Midbrain (tissue), 1 donor: ENCODE results near the gene KLHL3.
"Not testable (repeated sequence)": the region's sequence is repeated elsewhere in the genome, so short reads cannot be mapped to it uniquely, and the experiment has no call there.

ENCODE experiments used
- DNase-seq: peaks from one replicate; lab custom pipeline; 2025; lab: John Stamatoyannopoulos, UW

Gene KLHL3, protein sequence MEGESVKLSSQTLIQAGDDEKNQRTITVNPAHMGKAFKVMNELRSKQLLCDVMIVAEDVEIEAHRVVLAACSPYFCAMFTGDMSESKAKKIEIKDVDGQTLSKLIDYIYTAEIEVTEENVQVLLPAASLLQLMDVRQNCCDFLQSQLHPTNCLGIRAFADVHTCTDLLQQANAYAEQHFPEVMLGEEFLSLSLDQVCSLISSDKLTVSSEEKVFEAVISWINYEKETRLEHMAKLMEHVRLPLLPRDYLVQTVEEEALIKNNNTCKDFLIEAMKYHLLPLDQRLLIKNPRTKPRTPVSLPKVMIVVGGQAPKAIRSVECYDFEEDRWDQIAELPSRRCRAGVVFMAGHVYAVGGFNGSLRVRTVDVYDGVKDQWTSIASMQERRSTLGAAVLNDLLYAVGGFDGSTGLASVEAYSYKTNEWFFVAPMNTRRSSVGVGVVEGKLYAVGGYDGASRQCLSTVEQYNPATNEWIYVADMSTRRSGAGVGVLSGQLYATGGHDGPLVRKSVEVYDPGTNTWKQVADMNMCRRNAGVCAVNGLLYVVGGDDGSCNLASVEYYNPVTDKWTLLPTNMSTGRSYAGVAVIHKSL

DNA sequence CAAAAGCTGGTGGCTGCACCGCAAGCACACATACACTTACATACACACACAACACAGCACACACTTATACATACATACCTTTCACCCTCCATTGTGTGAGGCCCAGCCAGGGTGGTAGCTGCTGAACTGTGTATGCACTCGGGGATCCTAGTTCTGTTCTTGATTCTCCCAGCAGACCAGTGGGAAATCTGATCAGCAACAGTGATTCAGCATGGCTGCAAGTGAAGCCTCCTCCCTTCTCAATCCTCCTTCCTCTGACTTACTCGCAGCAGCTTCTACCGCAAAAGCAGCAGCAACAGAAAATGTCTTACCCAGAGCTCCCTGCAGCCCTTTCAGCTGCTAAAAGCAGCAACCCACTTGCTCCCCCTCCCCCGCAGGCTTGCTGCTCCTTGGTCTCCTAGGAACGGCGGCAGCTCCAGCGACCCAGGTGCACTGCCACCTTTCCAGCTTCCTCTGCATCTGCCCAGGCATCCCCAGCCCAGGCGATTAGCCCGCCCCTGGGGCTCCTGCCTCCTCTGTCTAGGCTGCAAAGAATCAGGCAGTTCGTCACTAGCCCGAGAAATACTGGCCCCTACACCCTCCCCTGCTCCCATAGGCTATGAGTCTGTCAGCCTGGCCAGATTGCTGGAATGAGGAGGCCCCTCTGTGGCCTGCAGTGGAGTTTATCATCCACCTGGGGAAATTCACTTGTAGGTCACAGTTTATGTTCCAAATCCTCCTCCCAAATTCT lies at the start of gene KLHL3:
KLHL3 (minus strand) TSS at position 535 of the 730 bp plus-strand sequence; CDS start at position 92, 443 bp downstream.
- DNase-seq: peak; percentile 15

DNA sequence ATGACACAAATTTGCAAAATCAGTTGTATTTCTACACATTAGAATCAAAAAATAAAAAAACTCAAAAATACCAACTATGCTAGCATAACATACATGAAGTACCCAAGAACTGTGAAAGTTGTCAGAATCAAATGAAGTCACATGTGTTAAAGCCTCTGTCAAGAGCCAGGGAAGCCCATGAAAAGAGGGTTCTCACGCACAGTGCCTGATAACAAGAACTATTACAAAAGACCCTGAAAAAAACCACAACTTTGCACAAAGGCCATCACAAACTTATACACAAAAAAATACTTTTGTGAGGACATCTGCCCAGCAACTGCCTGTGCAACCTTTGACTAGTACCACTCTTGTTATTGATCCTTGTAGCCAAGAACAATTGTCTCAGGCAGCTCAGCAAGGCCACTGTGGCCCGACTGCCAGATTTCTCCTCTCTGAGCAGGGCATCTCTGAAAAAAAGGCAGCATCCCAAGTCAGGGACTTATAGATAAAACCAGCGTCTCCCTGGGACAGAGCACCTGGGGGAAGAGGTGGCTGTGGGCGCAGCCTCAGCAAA lies 47.2 kb upstream of the KLHL3 start:
- peak; percentile 13 for DNase-seq

DNA sequence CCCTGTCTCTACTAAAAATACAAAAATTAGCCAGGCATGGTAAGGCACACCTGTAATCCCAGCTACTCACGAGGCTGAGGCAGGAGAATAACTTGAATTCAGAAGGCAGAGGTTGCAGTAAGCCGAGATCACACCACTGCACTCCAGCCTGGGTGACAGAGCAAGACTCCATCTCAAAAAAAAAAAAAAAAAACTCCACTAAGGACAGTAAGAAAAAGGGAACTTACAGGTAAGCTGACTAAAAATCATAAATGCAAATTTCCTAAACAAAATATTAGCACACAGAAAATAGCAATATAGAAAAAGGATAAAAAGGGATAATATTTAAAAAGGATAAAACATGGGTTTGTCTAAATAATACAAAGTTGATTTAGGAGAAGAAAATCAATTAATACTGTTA lies 46.2 kb upstream of the KLHL3 start:
- DNase-seq: no peak

DNA sequence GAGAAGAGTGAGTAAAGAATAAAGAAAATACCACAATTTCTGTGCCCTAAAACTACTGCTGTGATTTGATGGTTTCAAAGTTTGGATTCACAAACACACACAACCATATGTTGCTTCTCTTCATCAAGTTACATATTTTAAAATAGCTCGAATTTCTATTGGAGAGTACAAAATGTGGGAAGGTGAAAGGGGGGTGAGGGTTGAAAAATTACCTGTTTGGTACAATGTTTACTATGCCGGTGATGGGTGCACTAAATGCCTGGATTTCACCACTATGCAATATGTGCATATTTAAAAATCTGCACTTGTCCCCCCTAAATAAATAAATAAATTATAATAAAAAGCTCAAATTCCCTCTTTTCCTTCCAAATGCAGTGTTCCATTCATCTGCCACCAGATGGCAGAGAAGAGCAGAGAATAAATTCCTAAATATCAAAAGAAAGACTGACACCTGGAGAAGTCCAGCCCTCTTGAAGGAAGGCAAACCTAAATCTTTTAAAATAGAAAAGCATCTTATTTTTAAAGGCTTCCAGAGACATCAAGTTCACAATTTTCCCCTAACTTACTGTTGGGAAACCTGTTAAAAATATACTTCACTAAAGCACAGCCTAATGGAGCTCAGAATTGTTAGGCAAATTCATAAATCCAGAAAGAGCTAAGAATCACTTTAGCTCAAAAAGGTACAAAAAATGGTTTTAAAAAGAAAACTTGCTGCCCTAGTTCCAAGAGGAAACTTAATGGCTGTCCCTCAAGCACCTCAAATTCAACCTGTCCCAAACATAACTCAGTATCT lies 43.1 kb upstream of the KLHL3 start:
- peak; percentile 63 for DNase-seq

DNA sequence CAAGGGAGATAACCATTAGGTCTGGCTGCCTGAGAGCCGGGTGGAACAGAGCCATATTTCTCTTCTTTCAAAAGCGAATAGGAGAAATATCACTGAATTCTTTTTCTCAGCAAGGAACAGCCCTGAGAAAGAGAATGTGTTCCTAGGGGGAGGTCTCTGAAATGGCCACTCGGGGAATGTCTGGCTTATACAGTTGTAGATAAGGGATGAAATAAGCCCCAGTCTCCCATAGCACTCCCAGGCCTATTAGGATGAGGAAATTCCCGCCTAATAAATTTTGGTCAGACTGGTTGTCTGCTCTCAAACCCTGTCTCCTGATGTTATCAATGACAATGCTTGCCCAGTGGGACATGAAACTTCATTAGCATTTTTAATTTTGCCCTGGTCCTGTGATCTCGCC lies 32.0 kb upstream of the KLHL3 start:
- not testable (repeated sequence) for DNase-seq

DNA sequence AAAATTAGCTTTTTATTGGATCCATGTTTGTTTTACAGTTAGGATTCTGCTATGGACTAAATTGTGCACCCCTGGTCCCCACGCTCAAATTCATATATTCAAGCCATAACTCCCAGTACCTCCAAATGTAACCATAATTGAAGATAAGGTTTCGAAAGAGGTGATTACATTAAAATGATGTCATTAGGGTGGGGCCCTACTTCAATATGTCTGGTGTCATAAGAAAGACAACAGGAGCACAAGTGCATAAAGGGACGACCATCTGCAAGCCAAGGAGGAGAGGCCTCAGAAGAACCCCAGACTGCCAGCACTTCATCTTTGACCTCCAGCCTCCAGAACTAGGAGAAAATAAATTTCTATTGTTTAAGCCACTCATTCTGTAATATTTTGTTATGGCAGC lies 25.7 kb upstream of the KLHL3 start:
- DNase-seq: no peak

DNA sequence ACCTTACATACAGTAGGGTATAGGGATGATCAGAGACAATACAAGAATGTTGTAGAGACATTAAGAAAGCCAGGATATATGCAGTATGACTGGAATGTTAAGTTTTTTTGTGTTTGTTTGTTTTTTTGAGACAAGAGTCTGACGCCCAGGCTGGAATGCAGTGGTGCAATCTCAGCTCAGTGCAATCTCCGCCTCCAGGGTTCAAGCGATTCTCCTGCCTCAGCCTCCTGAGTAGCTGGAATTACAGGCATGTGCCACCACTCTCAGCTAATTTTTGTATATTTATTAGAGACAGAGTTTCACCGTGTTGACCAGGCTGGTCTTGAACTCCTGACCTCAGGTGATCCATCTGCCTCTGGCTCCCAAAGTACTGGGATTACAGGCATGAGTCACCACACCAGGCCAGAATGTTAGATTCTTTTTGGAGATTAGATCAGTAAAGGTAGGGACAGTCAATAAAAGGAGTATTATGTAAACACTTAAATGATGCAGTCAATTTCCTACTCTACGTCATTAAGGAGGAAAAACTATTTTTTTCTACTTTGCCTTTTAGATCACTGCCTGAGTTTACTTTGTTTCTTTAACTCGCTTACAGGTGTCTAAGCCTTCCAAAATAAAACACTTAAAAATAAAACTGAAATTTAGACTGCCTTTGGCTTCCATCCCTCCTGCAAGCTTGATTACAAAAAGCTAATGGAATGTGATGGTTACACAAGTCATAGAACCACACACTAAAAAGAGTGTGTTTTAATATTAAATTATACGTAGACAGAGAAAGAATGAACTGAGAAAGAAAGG lies 25.0 kb upstream of the KLHL3 start:
- no peak for DNase-seq

- no peak for DNase-seq
Measured at GRCh38 chr5:137760294-137760693, 24.4 kb upstream of the KLHL3 start.

DNA sequence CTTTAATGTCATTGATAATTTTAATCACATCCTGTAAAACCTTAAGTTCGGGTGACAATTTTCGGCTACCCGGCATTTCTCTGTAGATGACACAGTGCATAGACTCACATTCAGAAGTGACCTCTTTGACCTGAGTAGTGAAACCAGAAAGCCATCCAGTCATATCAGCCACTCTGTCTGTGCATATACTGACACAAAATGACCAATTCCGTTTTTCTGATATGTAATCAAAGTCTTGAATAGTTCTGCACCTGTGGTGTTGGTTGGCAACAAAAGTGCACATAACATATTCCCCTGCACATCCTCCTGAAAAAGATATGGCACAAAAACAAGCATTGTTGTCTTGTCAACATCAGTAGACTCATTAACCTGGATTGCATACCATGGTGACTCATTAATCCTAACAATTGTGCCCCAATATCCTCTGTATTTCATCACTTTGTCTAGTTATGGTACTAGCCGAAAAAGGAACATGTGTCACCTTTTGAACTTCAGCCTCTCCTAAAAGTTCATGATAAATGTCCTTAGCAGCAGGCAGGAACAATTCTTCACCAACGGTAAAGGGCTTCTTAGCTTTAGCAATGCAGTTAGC lies 22.9 kb upstream of the KLHL3 start:
- no peak for DNase-seq

DNA sequence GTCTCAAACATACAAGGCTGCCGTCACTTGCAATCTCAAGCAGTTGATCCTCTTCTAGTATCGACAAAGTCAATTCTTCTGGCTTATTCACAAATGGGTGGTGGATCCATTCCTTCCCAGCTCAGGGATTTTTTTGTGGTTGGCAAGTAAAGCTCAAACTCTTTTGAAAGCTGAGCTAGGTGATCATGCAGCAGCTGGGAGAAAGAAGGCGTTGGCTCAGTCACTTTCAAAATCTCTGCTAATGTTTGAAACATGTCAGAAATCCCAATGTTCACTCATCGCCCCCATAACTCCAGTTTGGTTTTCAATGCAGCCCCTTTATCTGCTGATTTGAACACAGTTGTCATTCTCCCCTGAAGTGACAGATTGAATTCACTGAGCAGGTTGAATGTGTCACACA lies 22.2 kb upstream of the KLHL3 start:
- no peak for DNase-seq

- no peak for DNase-seq
Measured at GRCh38 chr5:137757634-137758033, 21.7 kb upstream of the KLHL3 start.

DNA sequence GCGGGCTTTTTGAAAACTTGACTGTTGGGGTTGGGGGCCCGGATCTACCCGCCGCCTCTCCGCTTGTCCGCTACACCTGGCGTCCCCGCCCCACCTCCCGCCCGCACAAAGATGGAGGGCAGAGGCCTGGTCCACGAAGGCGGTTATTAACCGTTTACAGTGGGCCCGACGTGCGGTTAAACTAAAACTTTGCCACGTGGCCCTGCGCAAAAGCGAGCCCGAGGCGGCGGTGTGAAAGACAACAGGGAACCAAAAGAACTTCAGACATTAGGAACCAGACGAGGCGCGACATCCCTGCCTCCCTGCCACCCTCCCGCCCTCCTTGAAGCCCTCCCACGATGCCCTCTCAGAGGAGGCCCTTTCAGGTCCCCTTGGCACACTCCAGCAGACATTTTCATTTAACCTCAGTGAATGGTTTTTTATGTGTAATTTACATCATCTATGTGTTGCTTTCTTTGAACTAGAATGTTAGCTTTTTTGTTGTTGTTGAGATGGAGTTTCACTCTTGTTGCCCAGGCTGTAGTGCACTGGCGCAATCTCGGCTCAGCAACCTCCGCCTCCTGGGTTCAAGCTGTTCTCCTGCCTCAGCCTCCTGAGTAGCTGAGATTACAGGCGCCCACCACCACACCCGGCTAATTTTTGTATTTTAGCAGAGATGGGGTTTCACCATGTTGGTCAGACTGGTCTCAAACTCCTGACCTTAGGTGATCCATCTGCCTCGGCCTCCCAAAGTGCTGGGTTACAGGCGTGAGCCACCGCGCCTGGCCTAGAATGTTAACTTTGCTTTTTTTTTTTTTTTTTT lies 19.3 kb upstream of the KLHL3 start:
- no peak for DNase-seq

GRCh38 chr5:137754188-137754960 lies 18.5 kb upstream of the KLHL3 start, which contains the start of gene HNRNPA0:
Gene HNRNPA0, minus strand, starts transcription at chr5:137754363. Its CDS starts 297 bp downstream, at chr5:137754066.
- peak; percentile 98 for DNase-seq

GRCh38 chr5:137753691-137754187 lies 17.9 kb upstream of the KLHL3 start:
- peak; percentile 69 for DNase-seq

DNA sequence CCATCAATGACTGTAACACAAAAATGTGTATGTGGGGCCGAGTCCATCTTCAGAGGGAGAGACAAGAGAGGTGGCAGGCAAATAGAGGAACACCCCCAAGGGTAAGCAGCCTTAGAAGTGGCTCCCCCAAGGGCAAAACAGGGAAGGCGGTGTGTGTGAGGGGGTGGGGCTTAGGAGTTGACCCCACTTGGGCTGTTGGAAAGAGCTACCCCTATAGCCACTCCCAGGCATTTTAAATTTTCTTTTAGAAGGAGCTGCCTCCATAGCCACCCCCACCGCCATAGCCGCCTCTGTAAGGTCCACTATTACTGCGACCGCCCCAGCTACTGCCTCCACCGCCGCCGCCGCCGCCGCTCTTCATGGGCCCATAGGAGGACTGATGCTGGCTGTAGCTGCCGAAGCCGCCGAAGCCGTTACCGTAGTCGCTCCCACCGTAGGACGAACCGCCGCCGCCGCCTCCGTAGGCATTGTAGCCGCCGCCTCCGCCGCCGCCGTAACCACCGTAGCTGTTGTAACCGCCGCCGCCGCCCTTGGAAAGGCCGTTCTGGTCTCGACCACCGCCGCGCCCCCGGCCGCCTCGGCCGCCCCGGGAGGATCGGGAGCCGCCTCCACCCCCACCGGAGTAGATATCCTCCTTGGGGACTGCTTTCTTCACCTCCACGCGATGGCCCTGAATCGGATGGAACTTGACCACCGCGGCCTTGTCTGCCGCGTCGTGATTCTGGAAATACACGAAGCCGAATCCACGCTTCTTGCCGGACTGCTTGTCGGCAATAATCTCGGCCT lies 17.2 kb upstream of the KLHL3 start:
- DNase-seq: no peak

GRCh38 chr5:137751869-137752491 lies 16.1 kb upstream of the KLHL3 start:
- DNase-seq: peak; percentile 67

- DNase-seq: no peak
Measured at GRCh38 chr5:137750436-137750835, 14.5 kb upstream of the KLHL3 start.
